CD4-positive, alpha-beta T cell treated with Interferon gamma for 1 hour (primary cell): ENCODE data around the gene ALDH16A1.
A peak's percentile ranks its signal among the peaks of the same experiment; 100 is the strongest.

Source experiments
- DNase-seq: peaks from one replicate; pipeline ENCODE4 v3.0.0-alpha.2; 2020

ALDH16A1 gene

GRCh38 chr19:49453013-49453756 lies at the start of gene ALDH16A1:
TSS of gene ALDH16A1 (plus strand) at chr19:49453225. CDS start at chr19:49453332, 107 bp downstream.
- DNase-seq = peak; percentile 98

- peak; percentile 11 for DNase-seq
Observed at GRCh38 chr19:49403404-49404187, 49.4 kb upstream of the ALDH16A1 start.

- no peak for DNase-seq
Observed at GRCh38 chr19:49407079-49407478, 45.9 kb upstream of the ALDH16A1 start.

- no peak for DNase-seq
Observed at GRCh38 chr19:49407482-49408015, 45.5 kb upstream of the ALDH16A1 start.

- DNase-seq = no peak
Observed at GRCh38 chr19:49408816-49409440, 44.1 kb upstream of the ALDH16A1 start.

GRCh38 chr19:49409441-49410029 lies 43.5 kb upstream of the ALDH16A1 start:
- DNase-seq = peak; percentile 32

- DNase-seq = no peak
Observed at GRCh38 chr19:49411681-49412326, 41.2 kb upstream of the ALDH16A1 start.

GRCh38 chr19:49413348-49413747 lies 39.7 kb upstream of the ALDH16A1 start:
- no peak for DNase-seq

- DNase-seq = no peak
Observed at GRCh38 chr19:49414256-49414655, 38.8 kb upstream of the ALDH16A1 start.

- no peak for DNase-seq
Observed at GRCh38 chr19:49415102-49415809, 37.8 kb upstream of the ALDH16A1 start.

GRCh38 chr19:49415810-49416200 lies 37.2 kb upstream of the ALDH16A1 start:
- DNase-seq = no peak

GRCh38 chr19:49417088-49417487 lies 35.9 kb upstream of the ALDH16A1 start:
- no peak for DNase-seq

GRCh38 chr19:49418511-49418910 lies 34.5 kb upstream of the ALDH16A1 start:
- no peak for DNase-seq

- no peak for DNase-seq
Observed at GRCh38 chr19:49419173-49419572, 33.9 kb upstream of the ALDH16A1 start.

- no peak for DNase-seq
Observed at GRCh38 chr19:49420227-49420626, 32.8 kb upstream of the ALDH16A1 start.

GRCh38 chr19:49421039-49421877 lies 31.8 kb upstream of the ALDH16A1 start:
- peak; percentile 37 for DNase-seq

- DNase-seq = no peak
Observed at GRCh38 chr19:49421878-49422202, 31.2 kb upstream of the ALDH16A1 start.

- DNase-seq = peak; percentile 30
Observed at GRCh38 chr19:49422407-49423070, 30.5 kb upstream of the ALDH16A1 start.

- no peak for DNase-seq
Observed at GRCh38 chr19:49423071-49423984, 29.7 kb upstream of the ALDH16A1 start, which contains the start of gene PTH2. TSS of gene PTH2 (minus strand) at chr19:49423441. CDS start at chr19:49423339, 102 bp downstream.
